GM19035 (cell line): ENCODE data around the gene BAHCC1.

Source experiments
- ATAC-seq: cut with Tn5 transposase; IDR thresholded peaks from one replicate; pipeline ENCODE4 v1.9.1; 2021; ENCODE audit not compliant: unreplicated experiment

Gene BAHCC1

GRCh38 chr17:81457401-81457800, 62.1 kb downstream of the BAHCC1 start:
- no peak for ATAC-seq

DNA sequence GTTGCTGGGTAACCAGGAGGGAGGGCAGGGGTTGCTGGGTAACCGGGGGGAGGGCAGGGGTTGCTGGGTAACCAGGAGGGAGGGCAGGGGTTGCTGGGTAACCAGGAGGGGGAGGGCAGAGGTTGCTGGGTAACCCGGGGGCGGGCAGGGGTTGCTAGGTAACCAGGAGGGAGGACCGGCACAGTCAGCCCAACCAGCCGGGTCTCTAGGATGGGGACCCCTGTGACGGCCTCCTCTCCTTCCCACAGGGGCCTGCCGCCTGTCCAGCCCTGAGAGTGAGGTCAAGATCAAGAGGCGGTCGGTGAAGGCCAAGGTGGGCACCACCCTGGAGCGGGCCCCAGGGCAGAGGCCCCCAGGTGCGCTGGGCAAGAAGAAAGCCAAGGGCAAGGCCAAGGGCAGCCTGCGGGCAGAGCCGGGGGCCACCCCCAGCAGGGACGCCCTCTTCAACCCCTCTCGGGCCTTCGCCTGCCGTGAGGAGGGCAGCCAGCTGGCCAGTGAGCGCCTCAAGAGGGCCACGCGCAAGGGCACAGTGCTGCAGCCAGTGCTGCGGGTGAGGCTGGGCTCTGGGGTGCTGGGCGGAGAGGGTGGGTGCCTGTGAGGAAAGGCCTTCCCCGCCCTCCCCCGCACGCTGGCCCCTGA, 62.8 kb downstream of the BAHCC1 start:
- ATAC-seq, result no peak

- ATAC-seq, result no peak
These were observed 63.4 kb downstream of the BAHCC1 start for GRCh38 chr17:81458628-81459027.

DNA sequence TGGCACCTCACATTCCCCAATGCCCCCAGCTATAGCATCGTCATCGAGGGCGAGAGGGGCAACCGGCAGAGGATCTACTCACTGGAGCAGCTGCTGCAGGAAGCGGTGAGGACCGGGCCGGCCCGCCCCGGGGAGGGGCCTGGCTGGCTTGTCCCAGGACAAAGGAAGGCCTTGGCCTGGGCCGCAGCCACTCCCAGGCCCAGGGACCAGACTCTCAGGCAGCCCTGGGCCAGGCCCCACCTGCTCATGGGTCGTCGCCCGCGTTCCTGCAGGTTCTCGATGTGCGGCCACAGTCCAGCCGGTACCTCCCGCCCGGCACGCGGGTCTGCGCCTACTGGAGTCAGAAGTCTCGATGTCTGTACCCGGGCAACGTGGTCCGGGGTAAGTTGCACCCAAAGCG, 64.0 kb downstream of the BAHCC1 start:
- ATAC-seq, result no peak

GRCh38 chr17:81459864-81460263, 64.6 kb downstream of the BAHCC1 start:
- no peak for ATAC-seq

DNA sequence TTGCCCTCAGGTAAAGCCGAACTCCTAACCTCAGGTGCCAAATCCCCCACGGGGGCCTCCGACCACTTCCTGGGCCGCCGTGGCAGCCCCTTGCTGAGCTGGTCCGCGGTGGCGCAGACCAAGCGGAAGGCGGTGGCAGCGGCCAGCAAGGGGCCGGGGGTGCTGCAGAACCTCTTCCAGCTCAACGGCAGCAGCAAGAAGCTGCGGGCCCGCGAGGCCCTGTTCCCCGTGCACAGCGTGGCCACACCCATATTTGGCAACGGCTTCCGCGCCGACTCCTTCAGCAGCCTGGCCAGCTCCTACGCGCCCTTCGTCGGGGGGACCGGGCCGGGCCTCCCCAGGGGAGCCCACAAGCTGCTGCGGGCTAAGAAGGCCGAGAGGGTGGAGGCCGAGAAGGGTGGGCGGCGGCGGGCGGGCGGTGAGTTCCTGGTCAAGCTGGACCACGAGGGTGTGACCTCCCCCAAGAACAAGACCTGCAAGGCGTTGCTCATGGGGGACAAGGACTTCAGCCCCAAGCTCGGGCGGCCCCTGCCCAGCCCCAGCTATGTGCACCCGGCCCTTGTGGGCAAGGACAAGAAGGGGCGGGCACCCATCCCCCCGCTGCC, 65.7 kb downstream of the BAHCC1 start:
- ATAC-seq, result no peak

DNA sequence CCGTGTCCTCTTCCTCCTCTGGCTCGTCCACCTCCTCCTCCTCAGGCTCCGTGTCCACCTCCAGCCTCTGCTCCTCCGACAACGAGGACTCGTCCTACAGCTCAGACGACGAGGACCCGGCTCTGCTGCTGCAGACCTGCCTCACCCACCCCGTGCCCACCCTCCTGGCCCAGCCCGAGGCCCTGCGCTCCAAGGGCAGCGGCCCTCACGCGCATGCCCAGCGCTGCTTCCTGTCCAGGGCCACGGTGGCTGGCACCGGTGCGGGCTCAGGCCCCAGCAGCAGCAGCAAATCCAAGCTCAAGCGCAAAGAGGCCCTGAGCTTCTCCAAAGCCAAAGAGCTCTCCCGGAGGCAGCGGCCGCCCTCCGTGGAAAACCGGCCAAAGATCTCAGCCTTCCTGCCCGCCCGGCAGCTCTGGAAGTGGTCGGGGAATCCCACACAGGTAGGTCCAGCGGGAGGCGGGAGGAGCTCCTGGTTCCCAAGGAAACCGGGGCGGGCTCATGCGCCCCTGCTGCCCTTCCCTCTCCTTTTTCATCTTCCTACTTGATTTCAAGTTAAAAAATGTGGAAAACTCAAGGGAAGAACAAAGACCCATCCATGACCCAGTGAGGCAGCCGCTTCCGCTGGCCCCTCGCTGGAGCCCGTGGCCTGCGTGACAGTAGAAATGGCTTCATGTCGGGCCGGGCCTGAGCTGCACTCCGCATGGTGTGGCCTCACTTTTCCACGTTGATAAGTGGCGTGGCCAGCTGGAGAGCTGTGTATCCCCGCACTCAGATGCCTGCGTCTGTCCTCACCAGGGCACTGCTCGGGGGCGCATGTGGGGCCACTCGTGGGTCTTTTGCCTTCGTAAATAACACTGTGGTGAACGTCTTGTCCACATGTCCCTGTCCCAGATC, 66.6 kb downstream of the BAHCC1 start:
- no peak for ATAC-seq

- no peak for ATAC-seq
These were observed 67.4 kb downstream of the BAHCC1 start for GRCh38 chr17:81462506-81463125.

GRCh38 chr17:81463506-81463905, 68.2 kb downstream of the BAHCC1 start:
- no peak for ATAC-seq

GRCh38 chr17:81464586-81464985, 69.3 kb downstream of the BAHCC1 start:
- no peak for ATAC-seq

DNA sequence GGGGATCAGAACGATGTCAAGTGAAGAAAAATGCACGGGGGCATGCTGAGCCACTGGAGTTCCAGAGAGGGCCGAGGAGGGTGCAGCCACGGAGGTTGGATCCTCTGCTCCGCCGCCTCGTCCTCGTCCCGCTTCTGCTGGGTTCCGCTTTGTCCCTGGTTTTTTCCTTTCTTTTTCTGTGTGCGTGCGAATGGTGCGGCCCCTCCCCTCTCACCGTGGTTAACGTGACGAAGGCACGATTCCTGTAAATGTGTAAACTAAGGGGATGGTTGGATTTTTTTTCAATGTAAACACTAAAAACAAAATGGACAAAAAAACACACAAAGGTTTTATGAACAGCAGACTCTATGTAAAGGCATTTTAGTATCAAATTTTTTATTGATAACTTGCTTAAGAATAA, 70.7 kb downstream of the BAHCC1 start:
- ATAC-seq, result no peak

DNA sequence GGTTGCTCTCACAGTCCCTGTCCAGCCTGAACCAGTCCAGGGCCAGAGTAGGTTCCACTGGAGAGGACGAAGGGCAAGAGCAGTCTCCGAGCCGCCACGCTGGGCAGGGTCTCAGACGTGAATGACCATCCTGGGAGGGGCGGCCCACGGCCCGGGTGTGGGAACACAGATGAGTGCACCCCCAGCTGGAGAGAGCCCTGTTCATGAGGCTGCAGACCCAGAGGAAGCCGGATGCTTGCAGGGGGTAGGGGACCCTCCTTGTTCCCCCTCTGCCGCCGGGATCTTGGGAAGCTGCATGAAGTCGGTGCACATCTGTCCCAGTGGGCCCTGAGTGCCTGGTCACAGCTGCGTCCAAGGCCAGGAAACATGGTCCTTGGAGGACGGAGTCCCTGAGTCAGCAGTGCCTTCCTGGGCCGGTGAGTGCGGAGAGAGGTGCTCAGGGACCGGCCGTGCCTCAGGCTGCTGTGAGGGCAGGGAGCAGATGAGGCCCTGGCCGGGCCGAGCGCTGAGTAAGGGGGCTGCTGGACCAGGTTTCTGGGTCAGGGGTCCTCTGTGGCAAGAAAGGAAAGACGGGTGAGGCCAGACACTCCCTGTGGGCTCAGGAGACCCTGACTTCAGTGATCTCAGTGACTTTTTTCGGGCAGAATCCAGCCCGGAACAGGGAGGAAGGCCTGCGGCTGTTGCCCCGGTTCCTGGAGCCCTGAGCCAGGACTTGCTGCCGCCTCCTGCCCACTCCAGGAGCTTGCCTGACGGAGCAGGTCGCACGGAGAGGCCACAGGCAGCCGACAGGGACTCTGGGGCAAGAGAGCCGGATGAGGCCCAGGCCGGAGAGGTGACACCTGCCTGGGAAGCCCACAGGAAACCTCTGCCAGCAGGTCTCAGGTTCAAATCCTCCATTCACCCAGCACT, 71.6 kb downstream of the BAHCC1 start:
- ATAC-seq, result no peak

GRCh38 chr17:81468111-81468769, 73.0 kb downstream of the BAHCC1 start:
- ATAC-seq, result no peak

DNA sequence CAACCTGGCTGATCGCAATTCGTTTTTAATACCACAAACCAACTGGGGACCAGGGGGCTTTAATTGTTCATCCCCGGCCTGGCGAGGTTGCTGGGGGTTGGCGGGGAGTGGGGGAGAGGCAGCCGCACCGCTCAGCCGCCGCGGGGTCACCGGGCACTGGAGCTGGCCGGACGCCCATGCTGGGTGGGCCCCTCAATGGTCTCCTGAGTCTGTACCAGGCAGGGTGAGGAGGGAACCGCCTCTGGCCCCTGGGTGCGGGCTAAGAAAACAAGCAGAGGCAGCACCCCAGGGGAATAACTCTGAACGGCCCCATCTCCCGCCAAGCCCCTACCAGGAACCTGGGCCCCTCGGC, 73.5 kb downstream of the BAHCC1 start:
- ATAC-seq, result no peak

DNA sequence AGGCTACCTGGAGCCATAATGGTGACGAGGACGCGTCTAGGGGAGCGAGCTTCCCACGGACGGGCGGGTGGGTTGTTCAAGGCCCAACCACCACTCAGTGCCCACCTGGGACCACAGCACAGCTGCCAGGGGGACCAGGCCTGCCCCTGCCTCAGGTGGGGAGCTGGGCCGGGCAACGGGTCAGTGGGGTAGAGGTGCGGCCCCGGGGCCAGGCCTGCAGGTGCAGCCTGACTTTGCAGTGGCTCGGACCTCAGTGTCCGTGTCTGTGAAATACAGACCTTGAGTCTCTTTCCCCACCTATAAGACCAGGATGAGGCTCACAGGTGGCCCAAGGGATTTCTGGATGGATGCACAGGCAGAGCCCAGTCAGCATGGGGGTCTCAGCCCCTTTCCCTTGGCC, 74.0 kb downstream of the BAHCC1 start:
- no peak for ATAC-seq

DNA sequence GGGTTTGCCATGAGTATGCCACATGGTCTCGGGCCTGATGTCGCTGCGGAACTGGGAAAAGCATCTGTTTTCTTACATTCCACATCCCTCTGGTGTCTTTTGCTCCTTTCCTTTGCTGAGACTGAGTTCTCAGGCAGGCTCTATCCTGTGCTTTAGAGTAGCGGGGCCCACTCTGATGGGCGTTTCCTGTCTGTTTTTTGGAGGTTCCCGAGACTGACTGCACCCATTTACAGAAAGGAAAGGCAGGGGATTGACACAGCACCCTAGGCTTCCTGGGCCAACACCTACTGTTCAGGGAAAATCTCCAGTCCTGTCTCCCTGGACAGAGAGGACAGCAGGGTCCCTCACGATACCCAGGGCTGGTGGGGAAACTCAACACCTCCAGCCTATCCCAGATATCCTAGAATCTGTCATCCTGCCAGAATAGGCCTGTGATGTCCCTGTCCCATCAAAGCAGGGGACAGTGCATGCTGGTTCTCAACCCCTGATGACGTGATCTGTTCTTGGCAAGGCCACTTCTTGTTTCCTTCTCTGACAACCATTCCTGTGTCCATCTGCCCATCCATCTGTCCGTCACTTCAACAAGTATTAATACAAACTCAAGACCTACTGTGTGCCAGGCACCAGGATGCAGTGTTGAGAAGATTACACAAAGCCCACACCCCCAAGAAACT, 75.2 kb downstream of the BAHCC1 start:
- ATAC-seq, result no peak

GRCh38 chr17:81470944-81471817, 75.9 kb downstream of the BAHCC1 start:
- no peak for ATAC-seq

GRCh38 chr17:81471818-81472456, 76.7 kb downstream of the BAHCC1 start:
- no peak for ATAC-seq
